Measurements from ENCODE around the gene DTNBP1.
"Not testable (repeated sequence)": the region's sequence is repeated elsewhere in the genome, so short reads cannot be mapped to it uniquely, and the experiment has no call there.

Gene DTNBP1

GRCh38 chr6:15556711-15557110 lies 106.1 kb downstream of the DTNBP1 start:
- no peak for DNase-seq (ENCODE audit: low read depth)

DNA sequence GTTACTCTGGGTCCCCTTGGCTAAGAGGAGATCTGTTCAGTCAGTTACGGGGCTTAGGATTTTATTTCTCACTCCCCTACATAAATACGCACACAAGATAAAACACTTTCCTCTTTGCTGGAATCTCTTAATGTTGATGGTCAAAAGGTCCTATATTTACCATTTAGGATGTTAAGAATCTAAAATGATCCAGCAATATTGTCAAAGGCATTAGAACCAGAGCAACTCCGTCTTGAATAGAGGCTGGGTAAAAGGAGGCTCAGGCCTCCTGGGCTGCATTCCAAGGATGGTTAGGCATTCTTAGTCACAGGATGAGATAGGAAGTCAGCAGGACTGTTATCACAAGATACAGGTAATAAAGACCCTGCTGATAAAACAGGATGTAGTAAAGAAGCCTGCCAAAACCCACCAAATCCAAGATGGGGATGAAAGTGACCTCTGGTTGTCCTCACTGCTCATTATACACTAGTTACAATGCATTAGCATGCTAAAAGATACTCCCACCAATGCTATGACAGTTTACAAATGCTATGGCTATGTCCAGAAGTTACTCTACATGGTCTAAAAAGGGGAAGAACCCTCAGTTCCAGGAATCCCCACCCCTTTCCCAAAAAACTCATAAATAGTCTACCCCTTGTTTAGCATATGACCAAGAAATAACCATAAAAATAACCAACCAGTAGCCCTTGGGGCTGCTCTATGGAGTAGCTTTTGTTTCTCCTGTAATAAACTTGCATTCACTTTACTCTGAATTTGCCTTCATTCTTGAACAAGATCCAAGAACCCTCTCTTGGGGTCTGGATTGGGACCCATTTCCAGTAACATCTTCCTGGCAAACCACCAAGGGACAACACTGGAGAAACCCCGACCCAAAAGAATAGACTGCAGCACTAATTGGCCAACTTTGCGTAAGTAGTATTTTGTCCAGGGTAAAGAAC lies 107.5 kb downstream of the DTNBP1 start:
- no peak for DNase-seq (ENCODE audit: low read depth)

DNA sequence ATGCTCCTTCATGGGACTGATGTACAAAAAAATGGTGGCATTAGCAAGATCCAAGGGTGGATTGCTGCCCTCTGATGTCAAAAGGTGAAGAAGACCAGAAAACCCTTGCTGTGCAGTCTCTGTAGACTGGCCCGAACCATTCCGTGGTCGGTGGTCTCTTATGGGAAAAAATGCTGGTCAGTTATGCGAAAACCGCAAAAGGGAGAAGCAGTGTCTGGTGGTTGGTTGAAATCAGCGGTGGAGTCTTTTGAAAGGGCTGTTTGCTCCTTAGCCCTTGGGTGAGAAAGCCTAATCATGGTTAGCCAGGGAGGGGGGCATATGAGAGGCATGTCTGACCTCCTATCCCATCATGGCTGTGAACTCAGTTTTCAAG lies 108.1 kb downstream of the DTNBP1 start:
- DNase-seq (ENCODE audit: low read depth), result no peak

DNA sequence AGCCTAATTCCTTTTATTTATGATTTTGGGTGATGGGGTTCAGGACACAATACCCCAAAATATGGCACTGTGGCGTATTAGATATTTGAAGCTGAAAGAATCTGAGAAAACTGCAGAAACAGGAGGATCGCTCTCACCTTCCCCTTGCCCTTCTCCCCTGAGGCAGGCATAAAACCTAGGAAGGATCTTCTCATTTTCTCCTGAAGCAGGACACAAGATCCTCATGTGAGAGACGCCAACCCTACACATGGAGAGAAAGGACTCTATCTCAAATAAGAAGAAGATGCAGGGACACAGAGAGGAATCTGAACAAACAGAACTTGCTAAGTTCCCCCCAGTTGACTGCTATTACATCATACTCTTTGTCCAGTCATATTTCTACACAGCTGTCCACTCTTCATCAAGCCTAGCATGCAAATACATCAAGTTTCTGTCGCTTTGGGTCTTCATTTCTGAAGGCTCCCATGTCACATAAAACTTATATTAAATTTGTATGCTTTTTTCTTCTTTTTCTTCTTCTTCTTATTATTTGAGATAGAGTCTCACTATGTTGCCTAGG lies 109.0 kb downstream of the DTNBP1 start:
- DNase-seq (ENCODE audit: low read depth), result no peak

- DNase-seq (ENCODE audit: low read depth), result no peak
Observed at GRCh38 chr6:15553031-15553430, 109.8 kb downstream of the DTNBP1 start.

- no peak for DNase-seq (ENCODE audit: low read depth)
Observed at GRCh38 chr6:15551798-15552197, 111.0 kb downstream of the DTNBP1 start.

- DNase-seq (ENCODE audit: low read depth), result no peak
Observed at GRCh38 chr6:15551262-15551661, 111.6 kb downstream of the DTNBP1 start.

DNA sequence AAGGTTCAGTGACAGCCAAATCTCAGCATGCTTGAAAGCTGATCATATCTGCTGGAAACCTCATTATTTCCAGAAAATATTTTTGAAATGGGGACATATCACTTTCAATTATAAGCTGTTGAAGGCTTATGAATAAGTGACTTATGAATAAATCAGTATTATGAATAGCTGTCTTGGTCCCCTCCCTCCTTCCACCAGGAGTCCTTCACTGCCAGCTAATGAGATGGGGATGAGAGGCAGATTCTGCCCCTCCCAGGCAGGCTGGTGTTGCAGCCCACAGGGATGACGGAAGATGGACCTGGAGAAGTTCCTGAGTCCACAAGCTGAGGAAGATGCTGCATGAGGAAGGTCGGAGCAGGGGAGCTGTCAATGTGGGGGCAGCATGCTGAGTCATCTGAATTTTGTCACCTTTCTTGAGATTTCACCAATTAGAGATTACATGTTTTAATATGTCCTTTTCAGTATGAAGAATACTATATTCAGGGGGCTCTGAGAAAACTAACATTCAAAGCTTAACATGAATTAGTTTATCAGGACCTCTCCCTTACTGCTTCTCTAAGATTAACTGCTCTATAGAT lies 112.2 kb downstream of the DTNBP1 start:
- DNase-seq (ENCODE audit: low read depth), result no peak

- no peak for DNase-seq (ENCODE audit: low read depth)
Observed at GRCh38 chr6:15549371-15549770, 113.5 kb downstream of the DTNBP1 start.

GRCh38 chr6:15547400-15547799 lies 115.4 kb downstream of the DTNBP1 start:
- DNase-seq (ENCODE audit: low read depth), result no peak

DNA sequence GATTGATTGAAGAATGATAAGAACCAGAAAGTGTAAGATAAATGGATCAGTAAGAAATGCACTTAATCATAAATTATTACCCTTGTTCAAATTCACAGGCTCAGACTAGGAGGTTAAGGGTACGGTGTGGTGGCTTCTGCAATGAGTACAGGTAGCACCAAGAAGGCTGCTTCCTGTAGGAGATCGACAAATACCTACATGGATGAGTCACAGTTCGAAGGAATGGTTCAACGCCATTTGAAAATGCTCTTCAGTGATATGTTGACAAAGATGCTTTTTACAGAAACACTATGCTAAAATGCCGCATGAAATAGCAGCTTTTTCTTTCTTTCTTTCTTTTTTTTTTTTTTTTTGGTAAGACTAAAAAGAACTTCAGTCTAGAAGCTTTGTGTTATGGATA lies 116.2 kb downstream of the DTNBP1 start:
- DNase-seq (ENCODE audit: low read depth), result no peak

DNA sequence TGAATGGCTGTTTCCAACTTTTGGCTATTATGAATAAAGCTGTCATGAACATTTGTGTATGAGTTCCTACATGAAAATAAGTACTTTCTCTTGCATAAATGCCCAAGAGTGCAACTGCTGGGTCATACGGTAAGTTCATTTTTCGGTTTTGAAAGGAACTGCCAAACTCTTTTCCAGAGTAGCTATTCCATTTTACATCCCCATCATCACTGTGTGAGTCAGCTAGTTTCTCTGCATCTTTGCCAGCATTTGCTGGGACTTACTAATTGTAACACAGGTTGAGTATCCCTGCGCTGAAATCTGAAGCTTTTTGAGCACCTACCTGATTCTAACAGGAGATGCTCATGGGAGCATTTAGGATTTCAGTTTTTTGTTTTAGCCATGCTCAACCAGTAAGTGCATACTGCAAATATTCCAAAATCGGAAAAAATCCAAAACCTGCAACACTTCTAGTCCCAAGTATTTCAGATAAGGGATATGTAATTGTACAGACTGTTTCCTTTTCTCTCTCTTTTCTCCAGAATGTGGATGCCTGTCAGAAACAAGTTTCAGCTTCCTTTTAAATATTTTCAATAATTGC lies 118.4 kb downstream of the DTNBP1 start:
- no peak for DNase-seq (ENCODE audit: low read depth)

GRCh38 chr6:15543332-15543917 lies 119.4 kb downstream of the DTNBP1 start:
- DNase-seq (ENCODE audit: low read depth), result not testable (repeated sequence)

- no peak for DNase-seq (ENCODE audit: low read depth)
Observed at GRCh38 chr6:15539722-15540270, 123.0 kb downstream of the DTNBP1 start.

GRCh38 chr6:15538766-15539495 lies 123.9 kb downstream of the DTNBP1 start:
- DNase-seq (ENCODE audit: low read depth), result no peak

DNA sequence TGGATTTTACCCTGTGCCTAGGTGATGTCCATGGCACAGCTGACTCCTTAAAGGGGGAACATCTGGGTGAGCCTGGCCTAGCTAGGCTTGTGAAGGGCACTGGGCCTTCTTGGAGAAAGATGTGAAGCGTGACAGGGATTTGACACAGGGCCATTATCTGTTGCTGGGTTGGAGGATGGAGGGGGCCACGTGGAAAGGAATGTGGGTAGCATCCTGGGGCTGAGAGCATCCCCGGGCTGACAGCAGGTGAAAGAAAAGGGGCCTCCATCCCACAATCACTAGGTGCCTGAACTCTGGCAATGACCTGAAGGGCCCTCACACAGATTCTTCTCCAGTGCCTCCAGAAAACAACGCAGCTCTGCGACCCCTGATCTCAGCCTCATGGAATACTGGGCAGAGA lies 124.7 kb downstream of the DTNBP1 start:
- DNase-seq (ENCODE audit: low read depth), result no peak

DNA sequence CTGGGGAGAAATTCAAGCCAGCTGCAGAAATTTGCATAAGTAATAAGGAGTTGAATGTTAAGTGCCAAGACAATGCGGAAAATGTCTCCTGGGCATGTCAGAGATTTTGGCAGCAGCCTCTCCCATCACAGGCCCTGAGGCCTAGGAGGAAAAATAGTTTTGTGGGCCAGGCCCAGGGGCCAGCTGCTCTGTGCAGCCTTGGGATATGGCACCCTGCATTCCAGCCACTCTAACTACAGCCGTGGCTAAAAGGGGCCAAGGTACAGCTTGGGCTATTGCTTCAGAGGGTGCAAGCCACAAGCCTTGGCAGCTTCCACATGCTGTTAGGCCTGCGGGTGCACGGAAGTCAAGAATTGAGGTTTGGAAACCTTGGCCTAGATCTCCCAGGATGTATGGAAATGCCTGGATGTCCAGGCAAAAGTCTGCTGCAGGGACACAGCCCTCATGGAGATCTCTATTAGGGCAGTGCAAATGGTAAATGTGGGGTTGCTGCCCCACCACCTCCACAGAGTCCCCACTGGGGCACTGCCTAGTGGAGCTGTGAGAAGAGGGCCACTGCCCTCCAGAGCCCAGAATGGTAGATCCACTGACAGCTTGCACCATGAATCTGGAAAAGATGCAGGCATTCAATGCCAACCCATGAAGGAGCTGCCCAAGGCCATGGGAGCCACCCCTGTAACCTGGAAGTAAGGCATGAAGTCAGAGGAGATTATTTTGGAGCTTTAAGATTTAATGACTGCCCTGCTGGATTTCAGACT lies 126.5 kb downstream of the DTNBP1 start:
- no peak for DNase-seq (ENCODE audit: low read depth)

DNA sequence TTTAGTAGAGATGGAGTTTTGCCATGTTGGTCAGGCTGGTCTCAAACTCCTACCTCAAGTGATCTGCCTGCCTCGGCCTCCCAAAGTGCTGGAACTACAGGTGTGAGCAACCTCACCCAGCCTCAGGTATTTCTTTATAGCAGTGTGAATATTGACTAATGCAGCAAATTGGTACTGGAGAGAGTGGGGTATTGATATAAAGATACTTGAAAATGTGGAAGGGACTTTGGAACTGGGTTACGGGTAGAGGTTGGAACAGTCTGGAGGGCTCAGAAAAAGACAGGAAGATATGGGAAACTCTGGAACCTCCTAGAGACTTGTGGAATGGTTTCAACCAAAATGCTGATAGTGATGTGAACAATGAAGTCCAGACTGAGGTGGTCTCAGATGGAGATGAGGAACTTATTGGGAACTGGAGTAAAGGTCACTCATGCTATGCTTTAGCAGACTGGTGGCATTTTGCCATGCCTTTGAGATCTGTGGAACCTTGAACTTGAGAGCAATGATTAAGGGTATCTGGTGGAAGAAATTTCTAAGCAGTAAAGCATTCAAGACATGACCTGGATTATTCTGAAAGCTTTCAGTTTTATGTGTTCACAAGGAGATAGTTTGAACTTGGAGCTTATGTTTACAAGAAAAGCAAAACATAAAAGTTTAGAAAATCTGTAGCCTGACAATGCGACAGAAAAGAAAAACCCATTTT lies 127.2 kb downstream of the DTNBP1 start:
- no peak for DNase-seq (ENCODE audit: low read depth)

DNA sequence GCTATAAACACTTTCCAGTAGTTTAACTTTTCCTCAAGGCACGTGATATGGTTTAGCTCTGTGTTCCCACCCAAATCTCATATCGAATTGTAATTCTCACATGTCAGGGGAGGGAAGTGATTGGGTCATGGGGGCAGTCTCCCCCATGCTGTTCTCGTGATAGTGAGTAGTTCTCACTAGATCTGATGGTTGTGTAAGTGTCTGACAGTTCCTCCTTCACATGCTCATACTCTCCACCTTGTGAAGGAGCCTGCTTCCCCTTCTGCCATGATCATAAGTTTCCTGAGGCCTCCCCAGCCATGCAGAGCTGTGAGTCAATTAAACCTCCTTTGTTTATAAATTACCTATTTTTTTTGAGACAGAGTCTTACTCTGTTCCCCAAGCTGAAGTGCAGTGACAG lies 127.9 kb downstream of the DTNBP1 start:
- no peak for DNase-seq (ENCODE audit: low read depth)

DNA sequence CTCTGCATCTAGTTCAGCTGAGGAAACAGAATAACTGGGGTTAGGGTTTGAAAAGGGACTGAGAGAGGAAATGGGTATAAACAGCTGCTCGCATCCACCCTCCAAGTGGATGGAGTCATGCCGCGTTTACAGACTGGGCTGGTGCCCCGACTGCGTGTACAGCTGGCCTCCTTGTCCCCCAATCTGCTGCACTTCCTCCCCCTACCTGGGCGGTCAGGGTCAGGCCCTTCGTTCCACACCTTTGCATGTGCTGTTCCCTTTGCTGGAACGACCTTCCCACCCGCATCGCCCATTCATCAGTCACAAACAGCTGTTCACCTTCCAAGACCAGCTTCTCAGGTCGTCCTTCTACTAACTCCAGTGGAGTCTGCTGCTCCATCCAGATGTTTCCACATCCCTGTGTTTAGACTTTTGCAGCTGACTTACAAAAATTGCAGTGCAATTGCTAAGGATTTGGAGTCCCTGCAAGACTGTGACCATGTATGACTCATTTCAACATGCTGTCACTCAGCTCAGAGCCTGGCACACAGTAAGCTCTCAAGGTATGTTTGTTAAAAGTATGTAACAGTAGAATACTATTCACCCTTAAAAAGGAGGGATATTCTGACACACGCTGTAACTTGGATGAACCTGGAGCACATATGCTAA lies 129.3 kb downstream of the DTNBP1 start:
- DNase-seq (ENCODE audit: low read depth), result no peak
